ENCODE results near the gene COL17A1.

COL17A1 gene

GRCh38 chr10:104085801-104086400 is at the start of gene COL17A1:
TSS of gene COL17A1 (minus strand) at chr10:104085880. CDS start at chr10:104080673, 5,207 bp downstream.
- TF ChIP-seq CTCF (conservative IDR thresholded peaks at IDR 0.05) (no peak), ZFX (IDR thresholded peaks at IDR 0.05) (no peak)

GRCh38 chr10:104130041-104130440 is 44.4 kb upstream of the COL17A1 start:
- no peak for TF ChIP-seq CTCF (conservative IDR thresholded peaks at IDR 0.05)
- no peak for TF ChIP-seq ZFX (IDR thresholded peaks at IDR 0.05)
- H3K27ac ChIP-seq = no peak overlapping the region

More at GRCh38 chr10:104085801-104086400, at the start of gene COL17A1:
- H3K27ac ChIP-seq = no peak within 1 kb of the TSS

- H3K27ac ChIP-seq = no peak overlapping the region
- TF ChIP-seq ZFX (IDR thresholded peaks at IDR 0.05) = no peak
- no peak for TF ChIP-seq CTCF (conservative IDR thresholded peaks at IDR 0.05)
Measured at GRCh38 chr10:104128214-104128613, 42.5 kb upstream of the COL17A1 start.

GRCh38 chr10:104127411-104127810 is 41.7 kb upstream of the COL17A1 start:
- TF ChIP-seq CTCF (conservative IDR thresholded peaks at IDR 0.05) (peak; percentile 42), ZFX (IDR thresholded peaks at IDR 0.05) (no peak)
- no peak overlapping the region for H3K27ac ChIP-seq

- H3K27ac ChIP-seq = no peak overlapping the region
- peak; percentile 46 for TF ChIP-seq CTCF (conservative IDR thresholded peaks at IDR 0.05)
- no peak for TF ChIP-seq ZFX (IDR thresholded peaks at IDR 0.05)
Measured at GRCh38 chr10:104123397-104123796, 37.7 kb upstream of the COL17A1 start.

GRCh38 chr10:104122225-104123107 is 36.8 kb upstream of the COL17A1 start:
- peak overlapping the region; percentile 85 for H3K27ac ChIP-seq
- TF ChIP-seq ZFX (IDR thresholded peaks at IDR 0.05) = no peak
- TF ChIP-seq CTCF (conservative IDR thresholded peaks at IDR 0.05) = no peak
